B cell (primary cell): ENCODE measurements around the gene PGF. TPM values are rescaled to one million over a fixed set of nuclear protein-coding genes. Genes with fewer than 3 reads are reported as not detected.
A peak's percentile ranks its signal among the peaks of the same experiment; 100 is the strongest.

Source experiments
- ATAC-seq: fragments of 200-7000 bp; cut with Tn5 transposase; one replicate; pipeline ENCODE4 v1.10.0; 2021; ENCODE audit warnings: low read depth, mild to moderate bottlenecking, moderate number of reproducible peaks, moderate library complexity
- CTCF ChIA-PET: fragments of 350-600 bp; sonication (Branson Sonifier 250); formaldehyde crosslinking; loops from one replicate; lab custom pipeline; 2021; ENCODE audit warnings: antibody characterized with exemption, inconsistent platforms; lab: Charles Lee
- POLR2A ChIA-PET: fragments of 350-600 bp; sonication (Branson Sonifier 250); formaldehyde crosslinking; loops from one replicate; lab custom pipeline; 2021; ENCODE audit warnings: antibody characterized with exemption; lab: Charles Lee
- DNase-seq: peaks from one replicate; pipeline ENCODE4 v3.0.0; 2013
- H2AFZ ChIP-seq: 2 replicates; pipeline ENCODE4 v1.6.1; 2012; ENCODE audit warnings: mild to moderate bottlenecking, low read depth, low read length; ENCODE audit not compliant: insufficient read depth, poor library complexity, severe bottlenecking
- H3K27ac ChIP-seq, 2 donors: 1 replicate in 1 of 2; 2 replicates in 1 of 2; pipeline ENCODE4 v1.5.1; 2012 to 2013; ENCODE audit warnings: low read length in 2 of 2, mild to moderate bottlenecking in 2 of 2, moderate library complexity in 1 of 2
- H3K27me3 ChIP-seq, 4 experiments: fragments of 200-600 bp in 1 of 4; sonication (generic) in 1 of 4; replicated peaks in 1 of 4; 1 replicate in 2 of 4; 2 replicates in 2 of 4; pipeline versions ENCODE4 v1.6.1 to v1.7.0; 2013 to 2016; ENCODE audit warnings: low read length in 3 of 4, mild to moderate bottlenecking in 2 of 4, mixed read lengths in 1 of 4, moderate library complexity in 1 of 4; ENCODE audit not compliant: insufficient read depth in 4 of 4, control insufficient read depth in 3 of 4; ENCODE audit errors: control extremely low read depth in 1 of 4
- H3K36me3 ChIP-seq, 2 experiments: replicated peaks in 1 of 2; 1 replicate in 1 of 2; 2 replicates in 1 of 2; pipeline versions ENCODE4 v1.6.1 to v1.7.1; 2013; ENCODE audit warnings: low read length in 1 of 2; ENCODE audit not compliant: insufficient read depth in 2 of 2, control insufficient read depth in 1 of 2; ENCODE audit errors: control extremely low read depth in 1 of 2, extremely low read depth in 1 of 2
- H3K4me1 ChIP-seq, 2 donors: fragments of 200-600 bp in 1 of 2; sonication (generic) in 1 of 2; 1 replicate in 1 of 2; 2 replicates in 1 of 2; pipeline versions ENCODE4 v1.5.1 to v1.6.1; 2013 to 2017; ENCODE audit warnings: low read length in 2 of 2; ENCODE audit not compliant: control insufficient read depth in 2 of 2, insufficient read depth in 2 of 2
- H3K4me2 ChIP-seq: replicated peaks from 2 replicates; pipeline ENCODE3; 2012; ENCODE audit warnings: mild to moderate bottlenecking, low read depth, low read length; ENCODE audit not compliant: poor library complexity, severe bottlenecking
- H3K4me3 ChIP-seq, 5 experiments: fragments of 200-600 bp in 1 of 5; sonication (generic) in 1 of 5; 1 replicate in 3 of 5; 2 replicates in 2 of 5; pipeline versions ENCODE4 v1.5.1 to v1.7.0; 2011 to 2016; ENCODE audit warnings: low read length in 4 of 5, mild to moderate bottlenecking in 4 of 5, low read depth in 2 of 5, control low read depth in 1 of 5, moderate library complexity in 1 of 5; ENCODE audit not compliant: insufficient read depth in 1 of 5; ENCODE audit errors: control extremely low read depth in 1 of 5, extremely low read depth in 1 of 5
- H3K79me2 ChIP-seq: fragments of 200-600 bp; sonication (generic); one replicate; pipeline ENCODE4 v1.6.0; 2016; ENCODE audit warnings: low read length; ENCODE audit not compliant: control insufficient read depth, insufficient read depth
- H3K9ac ChIP-seq: fragments of 200-600 bp; sonication (generic); 2 replicates; pipeline ENCODE4 v1.6.1; 2017; ENCODE audit warnings: mild to moderate bottlenecking, low read length, moderate library complexity
- H3K9me3 ChIP-seq, 3 donors: one replicate each; pipeline versions ENCODE4 v1.6.1 to v1.7.1; 2013; ENCODE audit warnings: low read length in 2 of 3; ENCODE audit not compliant: control insufficient read depth in 2 of 3, insufficient read depth in 1 of 3; ENCODE audit errors: control extremely low read depth in 1 of 3
- H4K20me1 ChIP-seq: 2 replicates; pipeline ENCODE4 v1.6.0; 2012; ENCODE audit warnings: mild to moderate bottlenecking, low read length; ENCODE audit not compliant: insufficient read depth, control insufficient read depth, poor library complexity, severe bottlenecking
- H3K27ac Mint-ChIP-seq: one replicate; pipeline ENCODE4 v1.8.0; 2021; ENCODE audit warnings: mixed read lengths
- H3K27me3 Mint-ChIP-seq: one replicate; pipeline ENCODE4 v1.8.0; 2021; ENCODE audit warnings: mixed read lengths
- H3K4me1 Mint-ChIP-seq: one replicate; pipeline ENCODE4 v1.8.0; 2021; ENCODE audit warnings: mixed read lengths
- H3K4me3 Mint-ChIP-seq: one replicate; pipeline ENCODE4 v1.8.0; 2021; ENCODE audit warnings: mixed read lengths
- H3K9me3 Mint-ChIP-seq: one replicate; pipeline ENCODE4 v1.8.0; 2022; ENCODE audit warnings: mixed read lengths; ENCODE audit not compliant: insufficient read depth
- CTCF ChIP-seq: fragments of 200-600 bp; IDR thresholded peaks from one replicate; pipeline ENCODE4 v1.8.0; 2022; ENCODE audit warnings: antibody characterized with exemption, mild to moderate bottlenecking
- EZH2 ChIP-seq: IDR thresholded peaks from 2 replicates; pipeline ENCODE4 v1.6.1; 2012; ENCODE audit warnings: borderline replicate concordance, low read depth, mild to moderate bottlenecking, moderate library complexity, low read length; ENCODE audit not compliant: insufficient read depth, poor library complexity, severe bottlenecking
- WGBS: methylation state at CpG from one replicate; pipeline ENCODE4 v1.1.5; 2013; ENCODE audit warnings: missing lambda C conversion rate; ENCODE audit not compliant: insufficient coverage; 5-methylcytosine and 5-hydroxymethylcytosine counted together
- intact Hi-C: fragments of 100-400 bp; cut with micrococcal nuclease; formaldehyde crosslinking; loops from one replicate; pipeline ENCODE4 v1.10.0; 2022
- polyA plus RNA-seq: library from polyadenylated mRNA; depleted of rRNA; stranded (reverse); fragments of >200 nt; gene quantifications from 2 replicates; pipeline ENCODE4 v1.2.3, GENCODE V29; 2012
- total RNA-seq, 2 donors: library from RNA; stranded (reverse); fragments of 120-200 nt in 1 of 2; gene quantifications; 1 replicate in 1 of 2; 2 replicates in 1 of 2; pipeline versions ENCODE4 v1.2.3 to v1.2.4, GENCODE V29; 2013 to 2022

The PGF gene
- total and polyA plus RNA-seq, 2 donors (not counting 1 experiment from before 2014, with no cell fraction given), result 0.07 to 0.47 TPM

GRCh38 chr14:74906925-74907521 is 48.4 kb downstream of the PGF start:
- Histone ChIP-seq H4K20me1 (peaks cover 5% of the 10 kb centered on the region), H3K27ac (no peak overlapping the region), H3K36me3 (peaks cover 0 to 13% of the 10 kb centered on the region in 2 experiments), H3K4me1 (peaks cover 17 to 52% of the 10 kb centered on the region in 2 donors), H2AFZ (no peak overlapping the region), H3K4me2 (no peak overlapping the region), H3K4me3 (no peak overlapping the region), H3K9me3 (no peaks in the 10 kb centered on the region), H3K27me3 (no peaks in the 10 kb centered on the region), H3K9ac (no peak overlapping the region), H3K79me2 (no peaks in the 10 kb centered on the region)
- H3K4me1 Mint-ChIP-seq, result peaks cover 41% of the 10 kb centered on the region
- no peak overlapping the region for H3K27ac Mint-ChIP-seq
- 30% methylated on average over 9 of the region's 12 CpGs for WGBS
- no peaks in the 10 kb centered on the region for H3K9me3 Mint-ChIP-seq
- H3K4me3 Mint-ChIP-seq, result no peak overlapping the region
- TF ChIP-seq EZH2 (no peak), CTCF (peak; percentile 9)
- intact Hi-C loops, result no loop called here
- POLR2A ChIA-PET, result interaction anchor here (0.5 to 0.6 kb wide), 2 partner anchors 24 to 268 kb away, joined by 3 read pairs; no protein-coding TSS in a partner anchor
- peak; percentile 47 for ATAC-seq
- CTCF ChIA-PET, result interaction anchor here (0.6 to 25.3 kb wide), 9 partner anchors 14 to 182 kb away, joined by 3 to 926 read pairs (median 10); partner anchors contain the start of genes DLST, PROX2 and RPS6KL1
- DNase-seq, result peak; percentile 41
- no peaks in the 10 kb centered on the region for H3K27me3 Mint-ChIP-seq

- Mint-ChIP-seq H3K27ac (peak overlapping the region; percentile 73), H3K4me1 (peaks cover 41% of the 10 kb centered on the region), H3K4me3 (no peak overlapping the region), H3K27me3 (no peaks in the 10 kb centered on the region), H3K9me3 (no peaks in the 10 kb centered on the region)
- Histone ChIP-seq H3K9ac (no peak overlapping the region), H3K27ac (peak overlapping the region in 1 of 2 donors; percentile 33), H3K4me2 (no peak overlapping the region), H2AFZ (no peak overlapping the region), H3K27me3 (no peaks in the 10 kb centered on the region), H3K79me2 (no peaks in the 10 kb centered on the region), H3K4me3 (no peak overlapping the region), H3K4me1 (peaks cover 17 to 52% of the 10 kb centered on the region in 2 donors), H3K36me3 (peaks cover 0 to 27% of the 10 kb centered on the region in 2 experiments), H3K9me3 (no peaks in the 10 kb centered on the region), H4K20me1 (peaks cover 5% of the 10 kb centered on the region)
- POLR2A ChIA-PET, result interaction anchor here (0.8 kb wide), 1 partner anchor 45 kb away, joined by 7 read pairs; no protein-coding TSS in a partner anchor
- intact Hi-C loops, result loop anchor here (1.0 to 2.0 kb wide), 2 partner anchors 44 to 183 kb away; no protein-coding TSS in a partner anchor
- DNase-seq (peak; percentile 79), ATAC-seq (peak; percentile 72)
- TF ChIP-seq EZH2 (no peak), CTCF (peak; percentile 93)
- CTCF ChIA-PET, result interaction anchor here (0.5 to 25.3 kb wide), 37 partner anchors 9 to 399 kb away, joined by 3 to 926 read pairs (median 4); partner anchors contain the start of genes DLST, EIF2B2, PROX2 and RPS6KL1
- WGBS, result 59% methylated on average over 10 of the region's 14 CpGs
Measured at GRCh38 chr14:74905595-74906142, 49.7 kb downstream of the PGF start.
